H1 (cell line): ENCODE data around the gene TSR3. TPM values are rescaled to one million over a fixed set of nuclear protein-coding genes. Genes with fewer than 3 reads are reported as not detected.

ENCODE experiments used
- CHD7 ChIP-seq: fragments of 300-600 bp; sonication (generic); IDR thresholded peaks from 2 replicates; pipeline ENCODE4 v1.7.1; 2012; ENCODE audit warnings: low read length, moderate library complexity, mild to moderate bottlenecking, inconsistent platforms; ENCODE audit not compliant: insufficient replicate concordance
- POLR2AphosphoS5 ChIP-seq: IDR thresholded peaks from 2 replicates; pipeline ENCODE4 v1.6.1; 2011; ENCODE audit warnings: low read depth, low read length
- SUZ12 ChIP-seq: fragments of 200-600 bp; sonication (generic); IDR thresholded peaks from 2 replicates; pipeline ENCODE4 v1.6.1; 2012; ENCODE audit warnings: mild to moderate bottlenecking, inconsistent platforms, low read length, moderate library complexity, mixed read lengths
- TCF12 ChIP-seq: IDR thresholded peaks from 2 replicates; pipeline ENCODE4 v1.6.1; 2011; ENCODE audit warnings: low read depth, mild to moderate bottlenecking, low read length
- USF2 ChIP-seq: IDR thresholded peaks from 2 replicates; pipeline ENCODE4 v1.6.1; 2011; ENCODE audit warnings: low read length, improper control_type of control experiment
- polyA plus RNA-seq, 7 experiments: library from polyadenylated mRNA; depleted of rRNA in 3 of 7; stranded (reverse) in 5 of 7; unstranded in 2 of 7; fragments of >200 nt in 5 of 7; fragments of 200-250 nt in 2 of 7; gene quantifications; 1 replicate in 5 of 7; 2 replicates in 1 of 7; 4 replicates in 1 of 7; pipeline versions ENCODE4 v1.2.1 to v1.2.3, GENCODE V29; 2011 to 2013; ENCODE audit warnings: missing spikeins in 2 of 7, mixed read lengths in 2 of 7
- total RNA-seq: library from RNA; stranded (reverse); fragmentation: NEBNext Ultra II Directional; extraction: Animal tissue kit (Norgen Biotek cat#: 25700); gene quantifications from 2 replicates; pipeline ENCODE4 v1.2.1, GENCODE V29; 2021

Gene TSR3
- total and polyA plus RNA-seq, 2 of the 8 experiments (the other 6 are each of a cell fraction or from before 2014, with no cell fraction given) = 43.1 to 52.3 TPM

- TF ChIP-seq USF2 (no peak), SUZ12 (no peak), POLR2AphosphoS5 (no peak), CHD7 (no peak), TCF12 (no peak)
Measured at GRCh38 chr16:1389762-1390161, 38.1 kb upstream of the TSR3 start (continued).
